Mammary epithelial cell (primary cell): ENCODE measurements around the gene PNLIPRP1.

Experiments
- CTCF ChIP-seq, 2 donors: IDR thresholded peaks in 1 of 2; conservative IDR thresholded peaks in 1 of 2; 2 replicates each; pipeline ENCODE4 v1.5.1; 2011 to 2012; ENCODE audit warnings: inconsistent platforms in 2 of 2, low read length in 2 of 2, mild to moderate bottlenecking in 2 of 2, control low read depth in 1 of 2, low read depth in 1 of 2; ENCODE audit not compliant: insufficient read depth in 1 of 2; ENCODE audit errors: extremely low read depth in 1 of 2
- EZH2 ChIP-seq: IDR thresholded peaks from 2 replicates; pipeline ENCODE4 v1.6.1; 2012; ENCODE audit warnings: low read length, inconsistent platforms, borderline replicate concordance

GRCh38 chr10:116613471-116613870, 22.7 kb downstream of the PNLIPRP1 start:
- TF ChIP-seq CTCF (conservative IDR thresholded peaks at IDR 0.05 in 1 of 2, IDR thresholded peaks at IDR 0.05 in 1 of 2; ENCODE audit: extremely low read depth in 1 of 2, insufficient read depth in 1 of 2, low read depth in 1 of 2, low read length in 2 of 2) (no peak), EZH2 (no peak)
